DOHH2 (cell line): Measurements from ENCODE around the gene NEK4.

Experiments used
- H3F3A ChIP-seq: fragments of 200-600 bp; sonication (generic), shearing (Covaris generic); 2 replicates; pipeline ENCODE4 v1.6.0; 2016; ENCODE audit warnings: antibody characterized with exemption, mild to moderate bottlenecking; ENCODE audit not compliant: control insufficient read depth, insufficient read depth
- H3K27ac ChIP-seq: fragments of 200-600 bp; sonication (generic); 2 replicates; pipeline ENCODE4 v1.5.1; 2014; ENCODE audit warnings: low read depth, mild to moderate bottlenecking, low read length, moderate library complexity
- H3K27me3 ChIP-seq: fragments of 200-600 bp; sonication (generic); 2 replicates; pipeline ENCODE4 v1.6.1; 2014; ENCODE audit warnings: mild to moderate bottlenecking, low read length, mixed read lengths; ENCODE audit not compliant: control insufficient read depth
- H3K36me3 ChIP-seq: fragments of 200-600 bp; sonication (generic); 2 replicates; pipeline ENCODE4 v1.6.1; 2014; ENCODE audit warnings: mild to moderate bottlenecking, low read length, moderate library complexity, mixed read lengths; ENCODE audit not compliant: control insufficient read depth
- H3K4me1 ChIP-seq: fragments of 200-600 bp; sonication (generic); 2 replicates; pipeline ENCODE4 v1.6.1; 2014; ENCODE audit warnings: mild to moderate bottlenecking, low read length, mixed read lengths; ENCODE audit not compliant: control insufficient read depth
- H3K4me2 ChIP-seq: fragments of 200-600 bp; sonication (generic); 2 replicates; pipeline ENCODE4 v1.6.0; 2014; ENCODE audit warnings: mild to moderate bottlenecking, low read length, moderate library complexity
- H3K4me3 ChIP-seq: fragments of 200-600 bp; sonication (generic); 2 replicates; pipeline ENCODE4 v1.5.1; 2014; ENCODE audit warnings: mild to moderate bottlenecking, low read length, mixed read lengths
- H3K79me2 ChIP-seq: fragments of 200-600 bp; sonication (generic); 2 replicates; pipeline ENCODE4 v1.6.1; 2014; ENCODE audit warnings: mild to moderate bottlenecking, low read length, mixed read lengths; ENCODE audit not compliant: control insufficient read depth
- H3K9me2 ChIP-seq: fragments of 200-600 bp; sonication (generic); replicated peaks from 2 replicates; pipeline ENCODE4 v1.6.1; 2014; ENCODE audit warnings: mild to moderate bottlenecking, low read length, mixed read lengths; ENCODE audit not compliant: control insufficient read depth
- H3K9me3 ChIP-seq: fragments of 200-600 bp; sonication (generic); 2 replicates; pipeline ENCODE4 v1.6.1; 2014; ENCODE audit warnings: antibody characterized with exemption, low read length, mixed read lengths; ENCODE audit not compliant: control insufficient read depth, insufficient read depth
- H4K20me1 ChIP-seq: fragments of 200-600 bp; sonication (generic); 2 replicates; pipeline ENCODE4 v1.6.0; 2014; ENCODE audit warnings: low read depth, mild to moderate bottlenecking, antibody characterized with exemption, low read length, moderate library complexity; ENCODE audit not compliant: control insufficient read depth, insufficient read depth
- CTCF ChIP-seq: fragments of 200-600 bp; sonication (generic); IDR thresholded peaks from one replicate; pipeline ENCODE4 v1.5.1; 2014; ENCODE audit warnings: antibody characterized with exemption, mild to moderate bottlenecking, low read depth, low read length; ENCODE audit not compliant: poor library complexity, severe bottlenecking
- EZH2phosphoT487 ChIP-seq: fragments of 200-600 bp; sonication (generic); IDR thresholded peaks from 2 replicates; pipeline ENCODE4 v1.6.1; 2017; ENCODE audit warnings: borderline replicate concordance, mild to moderate bottlenecking, antibody characterized with exemption, low read length, moderate library complexity, mixed read lengths

The NEK4 gene

GRCh38 chr3:52704611-52705437 lies 65.9 kb downstream of the NEK4 start:
- H4K20me1 ChIP-seq, result no peaks in the 10 kb centered on the region
- H3K27me3 ChIP-seq, result no peaks in the 10 kb centered on the region
- peak overlapping the region; percentile 64 for H3K27ac ChIP-seq
- H3K79me2 ChIP-seq, result peaks cover 66% of the 10 kb centered on the region
- H3K9me3 ChIP-seq, result no peaks in the 10 kb centered on the region
- no peaks in the 10 kb centered on the region for H3K9me2 ChIP-seq
- H3K36me3 ChIP-seq, result peaks cover 31% of the 10 kb centered on the region
- H3K4me2 ChIP-seq, result peak overlapping the region; percentile 98
- peaks cover 32% of the 10 kb centered on the region for H3K4me1 ChIP-seq
- peaks cover 19% of the 10 kb centered on the region for H3F3A ChIP-seq
- TF ChIP-seq CTCF (no peak), EZH2phosphoT487 (no peak)
- peak overlapping the region; percentile 97 for H3K4me3 ChIP-seq

DNA sequence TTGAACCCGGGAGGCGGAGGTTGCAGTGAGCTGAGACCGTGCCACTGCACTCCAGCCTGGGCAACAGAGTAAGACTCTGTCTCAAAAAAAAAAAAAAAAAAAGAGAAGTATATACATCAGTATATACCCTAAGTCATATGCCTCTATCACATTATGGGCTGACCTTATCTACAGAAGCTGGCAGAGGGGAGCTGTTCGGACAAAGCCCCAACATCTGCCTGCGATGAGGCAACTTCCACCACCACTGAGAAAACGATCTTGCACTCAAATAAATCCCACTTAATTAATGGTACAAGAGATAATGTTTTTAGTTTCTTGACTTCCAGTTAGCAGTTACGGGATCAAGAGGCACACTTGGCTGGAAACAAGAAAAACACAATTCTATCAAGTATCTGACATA lies 67.4 kb downstream of the NEK4 start:
- no peak for TF ChIP-seq EZH2phosphoT487
- Histone ChIP-seq H3K27me3 (no peaks in the 10 kb centered on the region), H3K9me2 (no peaks in the 10 kb centered on the region), H3K36me3 (peaks cover 23% of the 10 kb centered on the region), H3K27ac (no peak overlapping the region), H3K9me3 (no peaks in the 10 kb centered on the region), H3K79me2 (peaks cover 62% of the 10 kb centered on the region), H4K20me1 (no peaks in the 10 kb centered on the region), H3K4me3 (no peak overlapping the region), H3F3A (peaks cover 28% of the 10 kb centered on the region), H3K4me2 (peak overlapping the region; percentile 98; the same call in 1 of the 2 replicates), H3K4me1 (peaks cover 24% of the 10 kb centered on the region)

DNA sequence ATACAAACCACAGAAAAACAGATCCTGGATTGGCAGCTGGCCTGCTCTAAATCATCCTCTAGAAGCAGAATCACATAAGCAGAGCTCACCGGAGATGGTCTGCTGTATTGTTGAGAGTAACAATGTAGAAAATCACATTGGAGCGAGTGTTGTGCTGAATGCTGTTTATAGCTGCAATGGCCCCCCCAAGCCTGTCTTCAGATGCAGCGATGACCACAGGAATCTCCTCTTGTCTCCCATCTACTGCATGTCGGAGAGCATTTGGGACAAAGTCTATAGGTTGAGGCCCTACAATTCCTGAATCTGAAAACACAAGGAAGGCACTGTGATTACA lies 73.1 kb downstream of the NEK4 start:
- H3K9me3 ChIP-seq, result no peaks in the 10 kb centered on the region
- peaks cover 71% of the 10 kb centered on the region for H3F3A ChIP-seq
- peaks cover 22% of the 10 kb centered on the region for H3K4me1 ChIP-seq
- H4K20me1 ChIP-seq, result peaks cover 6% of the 10 kb centered on the region; the same call in 1 of the 2 replicates
- H3K27me3 ChIP-seq, result no peaks in the 10 kb centered on the region
- H3K4me3 ChIP-seq, result no peak overlapping the region
- TF ChIP-seq CTCF (no peak), EZH2phosphoT487 (no peak)
- no peaks in the 10 kb centered on the region for H3K9me2 ChIP-seq
- H3K36me3 ChIP-seq, result peaks cover 62% of the 10 kb centered on the region
- no peak overlapping the region for H3K4me2 ChIP-seq
- H3K79me2 ChIP-seq, result peaks cover 13% of the 10 kb centered on the region
- H3K27ac ChIP-seq, result peak overlapping the region; percentile 47

- Histone ChIP-seq H3K4me2 (no peak overlapping the region), H3K4me1 (peaks cover 22% of the 10 kb centered on the region), H3K27ac (peak overlapping the region; percentile 47), H4K20me1 (peaks cover 6% of the 10 kb centered on the region; the same call in 1 of the 2 replicates), H3K9me2 (no peaks in the 10 kb centered on the region), H3K27me3 (no peaks in the 10 kb centered on the region), H3F3A (peaks cover 76% of the 10 kb centered on the region), H3K36me3 (peaks cover 68% of the 10 kb centered on the region), H3K9me3 (no peaks in the 10 kb centered on the region), H3K4me3 (no peak overlapping the region), H3K79me2 (peaks cover 8% of the 10 kb centered on the region)
- TF ChIP-seq CTCF, result no peak
- TF ChIP-seq EZH2phosphoT487, result no peak
Observed at GRCh38 chr3:52696830-52697631, 73.7 kb downstream of the NEK4 start.
